HepG2 (cell line): Measurements from ENCODE around the gene ISG20L2. TPM values are rescaled to one million over a fixed set of nuclear protein-coding genes. Genes with fewer than 3 reads are reported as not detected.

Experiments
- HNRNPK ChIP-seq: fragments of 200-400 bp; formaldehyde crosslinking; IDR thresholded peaks from 2 replicates; pipeline ENCODE4 v1.6.1; 2018; ENCODE audit warnings: low read length, low read depth, moderate library complexity, mild to moderate bottlenecking; ENCODE audit not compliant: poor library complexity, severe bottlenecking
- NR3C1 ChIP-seq: sonication (generic); formaldehyde crosslinking; IDR thresholded peaks from 2 replicates; pipeline ENCODE4 v1.4.0; 2020; ENCODE audit warnings: missing genetic modification reagents
- RFXAP ChIP-seq: sonication (generic); formaldehyde crosslinking; IDR thresholded peaks from 2 replicates; pipeline ENCODE4 v1.4.0; 2020; ENCODE audit warnings: missing genetic modification reagents, borderline replicate concordance
- TAF1 ChIP-seq: sonication (generic); formaldehyde crosslinking; IDR thresholded peaks from 2 replicates; pipeline ENCODE4 v1.4.0; 2020; ENCODE audit warnings: missing genetic modification reagents
- ZFP90 ChIP-seq: sonication (generic); formaldehyde crosslinking; IDR thresholded peaks from 2 replicates; pipeline ENCODE4 v1.8.0; 2022; ENCODE audit warnings: missing genetic modification reagents, mild to moderate bottlenecking, inconsistent platforms, borderline replicate concordance
- ZNF350 ChIP-seq: sonication (generic); formaldehyde crosslinking; IDR thresholded peaks from 2 replicates; pipeline ENCODE4 v1.4.0; 2020; ENCODE audit warnings: mild to moderate bottlenecking, low read depth, missing genetic modification reagents, borderline replicate concordance
- ZNF839 ChIP-seq: sonication (generic); formaldehyde crosslinking; IDR thresholded peaks from 2 replicates; pipeline ENCODE4 v1.4.0; 2020; ENCODE audit warnings: missing genetic modification reagents, mild to moderate bottlenecking, borderline replicate concordance
- ZSCAN9 ChIP-seq: IDR thresholded peaks from 2 replicates; pipeline ENCODE4 v1.6.1; 2016; ENCODE audit warnings: borderline replicate concordance
- polyA plus RNA-seq, 8 experiments: library from polyadenylated mRNA; depleted of rRNA in 3 of 8; stranded (reverse) in 7 of 8; unstranded in 1 of 8; fragments of >200 nt; fragmentation: Illumina TruSeq in 4 of 8; extraction: Trizol in 4 of 8; gene quantifications; 2 replicates each; pipeline versions ENCODE4 v1.2.1 to v1.2.3, GENCODE V29; 2011 to 2016; ENCODE audit warnings: low read depth in 4 of 8, missing spikeins in 1 of 8, mixed read lengths in 1 of 8; ENCODE audit not compliant: insufficient read depth in 1 of 8
- total RNA-seq, 5 experiments: library from RNA; depleted of rRNA; stranded (reverse); fragments of >200 nt; fragmentation: Illumina TruSeq; extraction: Trizol; gene quantifications; 2 replicates each; pipeline ENCODE4 v1.2.3, GENCODE V29; 2016; ENCODE audit warnings: low read depth in 1 of 5
- TF ChIP-seq, protein P1 (sequence below): sonication (generic); formaldehyde crosslinking; IDR thresholded peaks from 2 replicates; pipeline ENCODE4 v1.4.0; 2020; ENCODE audit warnings: mild to moderate bottlenecking, missing genetic modification reagents
- TF ChIP-seq, protein P2 (sequence below): sonication (generic); formaldehyde crosslinking; IDR thresholded peaks from 2 replicates; pipeline ENCODE4 v1.4.0; 2020; ENCODE audit warnings: mild to moderate bottlenecking, missing genetic modification reagents
- TF ChIP-seq, protein P3 (sequence below): sonication (generic); formaldehyde crosslinking; IDR thresholded peaks from 2 replicates; pipeline ENCODE4 v1.5.0; 2020; ENCODE audit warnings: missing genetic modification reagents
- TF ChIP-seq, protein P4 (sequence below): IDR thresholded peaks from 2 replicates; pipeline ENCODE4 v1.4.0; 2020; ENCODE audit warnings: mild to moderate bottlenecking, missing genetic modification reagents
- TF ChIP-seq, protein P5 (sequence below): sonication (generic); formaldehyde crosslinking; IDR thresholded peaks from 2 replicates; pipeline ENCODE4 v1.5.1; 2020; ENCODE audit warnings: mild to moderate bottlenecking, moderate library complexity, missing genetic modification reagents

Gene ISG20L2
- total and polyA plus RNA-seq, 2 of the 13 experiments (the other 11 are each of a cell fraction or from before 2014, with no cell fraction given), result 19.8 to 21.3 TPM

DNA sequence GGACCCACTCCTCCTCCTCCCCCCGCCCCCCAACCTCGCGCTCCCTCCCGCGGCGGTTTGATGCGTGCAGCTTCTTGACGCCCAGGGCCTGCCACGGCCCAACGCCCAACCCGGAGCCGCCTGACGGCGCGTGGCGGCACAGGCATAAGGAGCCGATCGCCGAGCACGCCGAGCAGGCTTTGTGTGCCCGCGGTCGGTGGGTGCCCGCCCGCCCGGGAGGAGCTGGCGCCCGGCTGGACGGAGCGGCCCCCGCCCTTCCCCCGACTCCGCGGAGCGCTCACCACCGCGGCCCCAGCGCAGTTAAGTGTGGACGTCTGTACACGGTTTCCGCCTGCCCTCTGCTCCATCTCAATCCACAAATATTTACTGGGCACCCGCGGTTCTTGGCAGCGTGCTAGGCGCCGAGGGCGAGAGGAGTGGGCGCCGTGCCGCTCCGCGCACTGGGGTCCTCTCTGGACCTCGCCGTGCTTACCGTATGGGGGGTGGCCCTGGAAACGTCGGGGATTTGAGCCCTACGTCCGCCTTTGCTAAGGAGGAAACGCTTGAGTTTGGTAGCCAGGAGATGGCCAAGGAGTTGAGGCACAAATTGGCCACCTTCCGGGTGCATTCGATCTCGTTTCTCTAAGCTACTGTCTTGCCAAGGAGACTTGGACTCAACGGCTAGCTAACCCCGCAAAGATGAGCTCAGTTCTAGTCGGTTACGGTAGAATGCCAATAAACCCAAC is 23.4 kb upstream of the ISG20L2 start (continued):
- TF ChIP-seq, protein P1, sequence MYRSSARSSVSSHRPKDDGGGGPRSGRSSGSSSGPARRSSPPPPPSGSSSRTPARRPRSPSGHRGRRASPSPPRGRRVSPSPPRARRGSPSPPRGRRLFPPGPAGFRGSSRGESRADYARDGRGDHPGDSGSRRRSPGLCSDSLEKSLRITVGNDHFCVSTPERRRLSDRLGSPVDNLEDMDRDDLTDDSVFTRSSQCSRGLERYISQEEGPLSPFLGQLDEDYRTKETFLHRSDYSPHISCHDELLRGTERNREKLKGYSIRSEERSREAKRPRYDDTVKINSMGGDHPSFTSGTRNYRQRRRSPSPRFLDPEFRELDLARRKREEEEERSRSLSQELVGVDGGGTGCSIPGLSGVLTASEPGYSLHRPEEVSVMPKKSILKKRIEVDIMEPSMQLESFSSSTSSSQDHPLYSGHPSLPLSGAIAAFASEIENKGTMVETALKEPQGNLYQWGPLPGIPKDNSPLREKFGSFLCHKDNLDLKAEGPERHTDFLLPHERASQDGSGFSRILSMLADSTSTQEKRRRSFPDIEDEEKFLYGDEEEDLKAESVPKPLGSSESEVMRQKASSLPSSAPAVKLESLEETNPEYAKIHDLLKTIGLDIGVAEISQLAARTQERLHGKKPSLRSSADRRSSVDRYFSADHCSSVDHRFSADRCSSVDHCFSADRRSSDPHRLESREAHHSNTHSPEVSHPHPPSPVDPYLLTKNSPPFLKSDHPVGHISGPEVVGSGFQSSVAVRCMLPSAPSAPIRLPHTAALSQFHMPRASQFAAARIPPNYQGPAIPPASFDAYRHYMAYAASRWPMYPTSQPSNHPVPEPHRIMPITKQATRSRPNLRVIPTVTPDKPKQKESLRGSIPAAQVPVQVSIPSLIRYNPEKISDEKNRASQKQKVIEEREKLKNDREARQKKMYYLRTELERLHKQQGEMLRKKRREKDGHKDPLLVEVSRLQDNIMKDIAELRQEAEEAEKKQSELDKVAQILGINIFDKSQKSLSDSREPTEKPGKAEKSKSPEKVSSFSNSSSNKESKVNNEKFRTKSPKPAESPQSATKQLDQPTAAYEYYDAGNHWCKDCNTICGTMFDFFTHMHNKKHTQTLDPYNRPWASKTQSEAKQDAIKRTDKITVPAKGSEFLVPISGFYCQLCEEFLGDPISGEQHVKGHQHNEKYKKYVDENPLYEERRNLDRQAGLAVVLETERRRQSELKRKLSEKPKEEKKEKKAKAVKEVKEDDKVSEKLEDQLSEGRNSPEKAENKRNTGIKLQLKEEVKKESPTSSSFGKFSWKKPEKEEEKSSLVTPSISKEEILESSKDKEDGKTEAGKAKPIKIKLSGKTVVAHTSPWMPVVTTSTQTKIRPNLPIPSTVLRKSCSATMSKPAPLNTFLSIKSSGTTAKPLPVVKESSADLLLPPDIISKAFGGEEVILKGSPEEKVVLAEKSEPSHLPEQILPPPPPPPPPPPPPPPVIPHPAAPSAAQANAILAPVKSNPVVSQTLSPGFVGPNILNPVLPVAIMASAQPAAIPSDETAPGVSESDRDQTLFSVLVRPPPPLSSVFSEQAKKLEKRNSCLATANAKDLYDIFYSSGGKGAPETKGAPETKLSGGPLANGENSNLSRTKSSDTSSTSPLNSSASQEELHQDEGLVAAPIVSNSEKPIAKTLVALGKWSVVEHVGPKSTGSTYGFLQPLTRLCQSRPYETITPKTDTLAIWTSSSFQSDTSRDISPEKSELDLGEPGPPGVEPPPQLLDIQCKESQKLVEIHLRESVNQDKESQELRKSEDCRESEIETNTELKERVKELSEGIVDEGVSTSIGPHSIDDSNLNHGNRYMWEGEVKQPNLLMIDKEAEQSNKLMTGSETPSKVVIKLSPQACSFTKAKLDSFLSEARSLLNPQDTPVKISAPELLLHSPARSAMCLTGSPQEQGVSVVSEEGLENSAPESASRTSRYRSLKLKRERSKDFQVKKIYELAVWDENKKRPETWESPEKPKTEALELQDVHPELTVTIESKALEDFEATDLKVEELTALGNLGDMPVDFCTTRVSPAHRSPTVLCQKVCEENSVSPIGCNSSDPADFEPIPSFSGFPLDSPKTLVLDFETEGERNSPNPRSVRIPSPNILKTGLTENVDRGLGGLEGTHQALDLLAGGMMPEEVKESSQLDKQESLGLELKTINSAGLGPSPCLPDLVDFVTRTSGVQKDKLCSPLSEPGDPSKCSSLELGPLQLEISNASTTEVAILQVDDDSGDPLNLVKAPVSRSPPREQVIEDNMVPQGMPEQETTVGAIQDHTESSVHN (CRISPR knock-in tag), result 0 out of 2 replicates have a peak, but pooled peaks have one; percentile 33
- peak; percentile 42; the same call in 1 of the 2 replicates for TF ChIP-seq ZNF350
- no peak for TF ChIP-seq NR3C1 (CRISPR knock-in tag)
- TF ChIP-seq, protein P2, sequence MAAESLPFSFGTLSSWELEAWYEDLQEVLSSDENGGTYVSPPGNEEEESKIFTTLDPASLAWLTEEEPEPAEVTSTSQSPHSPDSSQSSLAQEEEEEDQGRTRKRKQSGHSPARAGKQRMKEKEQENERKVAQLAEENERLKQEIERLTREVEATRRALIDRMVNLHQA (CRISPR knock-in tag), result no peak
- peak; percentile 82 for TF ChIP-seq RFXAP (CRISPR knock-in tag)
- TF ChIP-seq, protein P3, sequence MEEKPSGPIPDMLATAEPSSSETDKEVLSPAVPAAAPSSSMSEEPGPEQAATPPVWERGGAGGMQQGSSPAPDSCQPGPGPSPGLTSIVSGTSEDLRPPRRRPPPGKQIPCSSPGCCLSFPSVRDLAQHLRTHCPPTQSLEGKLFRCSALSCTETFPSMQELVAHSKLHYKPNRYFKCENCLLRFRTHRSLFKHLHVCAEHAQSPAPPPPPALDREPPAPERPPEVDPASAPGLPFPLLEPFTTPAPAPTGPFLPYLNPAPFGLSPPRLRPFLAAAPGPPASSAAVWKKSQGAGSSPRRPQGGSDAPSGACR (CRISPR knock-in tag), result no peak; the same call in 1 of the 2 replicates
- TF ChIP-seq, protein P4, sequence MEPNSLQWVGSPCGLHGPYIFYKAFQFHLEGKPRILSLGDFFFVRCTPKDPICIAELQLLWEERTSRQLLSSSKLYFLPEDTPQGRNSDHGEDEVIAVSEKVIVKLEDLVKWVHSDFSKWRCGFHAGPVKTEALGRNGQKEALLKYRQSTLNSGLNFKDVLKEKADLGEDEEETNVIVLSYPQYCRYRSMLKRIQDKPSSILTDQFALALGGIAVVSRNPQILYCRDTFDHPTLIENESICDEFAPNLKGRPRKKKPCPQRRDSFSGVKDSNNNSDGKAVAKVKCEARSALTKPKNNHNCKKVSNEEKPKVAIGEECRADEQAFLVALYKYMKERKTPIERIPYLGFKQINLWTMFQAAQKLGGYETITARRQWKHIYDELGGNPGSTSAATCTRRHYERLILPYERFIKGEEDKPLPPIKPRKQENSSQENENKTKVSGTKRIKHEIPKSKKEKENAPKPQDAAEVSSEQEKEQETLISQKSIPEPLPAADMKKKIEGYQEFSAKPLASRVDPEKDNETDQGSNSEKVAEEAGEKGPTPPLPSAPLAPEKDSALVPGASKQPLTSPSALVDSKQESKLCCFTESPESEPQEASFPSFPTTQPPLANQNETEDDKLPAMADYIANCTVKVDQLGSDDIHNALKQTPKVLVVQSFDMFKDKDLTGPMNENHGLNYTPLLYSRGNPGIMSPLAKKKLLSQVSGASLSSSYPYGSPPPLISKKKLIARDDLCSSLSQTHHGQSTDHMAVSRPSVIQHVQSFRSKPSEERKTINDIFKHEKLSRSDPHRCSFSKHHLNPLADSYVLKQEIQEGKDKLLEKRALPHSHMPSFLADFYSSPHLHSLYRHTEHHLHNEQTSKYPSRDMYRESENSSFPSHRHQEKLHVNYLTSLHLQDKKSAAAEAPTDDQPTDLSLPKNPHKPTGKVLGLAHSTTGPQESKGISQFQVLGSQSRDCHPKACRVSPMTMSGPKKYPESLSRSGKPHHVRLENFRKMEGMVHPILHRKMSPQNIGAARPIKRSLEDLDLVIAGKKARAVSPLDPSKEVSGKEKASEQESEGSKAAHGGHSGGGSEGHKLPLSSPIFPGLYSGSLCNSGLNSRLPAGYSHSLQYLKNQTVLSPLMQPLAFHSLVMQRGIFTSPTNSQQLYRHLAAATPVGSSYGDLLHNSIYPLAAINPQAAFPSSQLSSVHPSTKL (CRISPR knock-in tag), result peak; percentile 43; the same call in 1 of the 2 replicates
- TF ChIP-seq TAF1 (CRISPR knock-in tag), result peak; percentile 60; the same call in 1 of the 2 replicates
- TF ChIP-seq, protein P5, sequence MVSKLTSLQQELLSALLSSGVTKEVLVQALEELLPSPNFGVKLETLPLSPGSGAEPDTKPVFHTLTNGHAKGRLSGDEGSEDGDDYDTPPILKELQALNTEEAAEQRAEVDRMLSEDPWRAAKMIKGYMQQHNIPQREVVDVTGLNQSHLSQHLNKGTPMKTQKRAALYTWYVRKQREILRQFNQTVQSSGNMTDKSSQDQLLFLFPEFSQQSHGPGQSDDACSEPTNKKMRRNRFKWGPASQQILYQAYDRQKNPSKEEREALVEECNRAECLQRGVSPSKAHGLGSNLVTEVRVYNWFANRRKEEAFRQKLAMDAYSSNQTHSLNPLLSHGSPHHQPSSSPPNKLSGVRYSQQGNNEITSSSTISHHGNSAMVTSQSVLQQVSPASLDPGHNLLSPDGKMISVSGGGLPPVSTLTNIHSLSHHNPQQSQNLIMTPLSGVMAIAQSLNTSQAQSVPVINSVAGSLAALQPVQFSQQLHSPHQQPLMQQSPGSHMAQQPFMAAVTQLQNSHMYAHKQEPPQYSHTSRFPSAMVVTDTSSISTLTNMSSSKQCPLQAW (CRISPR knock-in tag), result peak; percentile 86
- peak; percentile 34; the same call in 1 of the 2 replicates for TF ChIP-seq ZNF839
- TF ChIP-seq ZFP90 (CRISPR knock-in tag), result peak; percentile 24; the same call in 1 of the 2 replicates
- TF ChIP-seq HNRNPK, result peak; percentile 97
- TF ChIP-seq ZSCAN9, result no peak
